ELF-1 (cell line): Measurements from ENCODE around the gene ANKRD40CL.
"Not testable (repeated sequence)": the region's sequence is repeated elsewhere in the genome, so short reads cannot be mapped to it uniquely, and the experiment has no call there.

Source experiments
- DNase-seq: peaks from one replicate; pipeline ENCODE4 v3.0.0-alpha.2; 2016; ENCODE audit warnings: low read depth, low spot score

Gene ANKRD40CL

DNA sequence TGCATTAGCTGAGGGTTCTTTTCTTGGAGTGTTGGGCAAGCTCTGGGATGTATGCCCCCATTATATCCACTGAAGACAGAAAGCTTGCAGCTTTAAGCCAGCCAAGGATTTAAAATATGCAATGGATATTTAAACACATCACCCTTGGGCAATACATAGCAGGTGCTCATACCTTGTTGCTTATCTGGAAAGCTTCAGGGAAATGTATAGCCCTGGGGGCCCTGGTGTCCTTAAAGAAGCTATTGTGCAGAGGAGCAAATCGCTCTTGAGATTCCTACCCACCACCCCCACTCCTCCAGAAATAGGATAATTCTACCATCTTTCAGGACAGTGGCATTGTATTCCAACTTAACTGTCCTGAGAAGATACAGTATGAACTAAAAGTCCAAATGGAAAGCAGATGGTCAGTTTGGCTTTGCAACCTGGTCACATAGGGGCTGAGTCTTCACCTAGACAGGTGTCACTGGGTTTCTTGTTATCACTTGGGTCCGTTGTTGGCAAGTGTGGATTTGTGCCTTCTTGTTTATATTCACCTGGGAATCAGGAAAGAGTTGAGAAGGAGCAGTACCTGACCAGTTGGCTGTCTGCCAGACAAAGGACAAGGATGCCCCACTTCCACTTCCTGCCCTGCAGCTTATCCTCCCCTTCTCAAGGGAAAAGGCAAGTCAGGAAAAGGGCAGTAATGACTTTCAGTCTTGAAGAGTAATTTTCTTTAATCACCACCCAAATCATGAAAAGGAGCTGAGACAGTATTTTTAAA, 3.4 kb downstream of the ANKRD40CL start:
- peak; percentile 19 for DNase-seq

GRCh38 chr17:50762177-50762576, 5.1 kb downstream of the ANKRD40CL start:
- DNase-seq, result no peak

DNA sequence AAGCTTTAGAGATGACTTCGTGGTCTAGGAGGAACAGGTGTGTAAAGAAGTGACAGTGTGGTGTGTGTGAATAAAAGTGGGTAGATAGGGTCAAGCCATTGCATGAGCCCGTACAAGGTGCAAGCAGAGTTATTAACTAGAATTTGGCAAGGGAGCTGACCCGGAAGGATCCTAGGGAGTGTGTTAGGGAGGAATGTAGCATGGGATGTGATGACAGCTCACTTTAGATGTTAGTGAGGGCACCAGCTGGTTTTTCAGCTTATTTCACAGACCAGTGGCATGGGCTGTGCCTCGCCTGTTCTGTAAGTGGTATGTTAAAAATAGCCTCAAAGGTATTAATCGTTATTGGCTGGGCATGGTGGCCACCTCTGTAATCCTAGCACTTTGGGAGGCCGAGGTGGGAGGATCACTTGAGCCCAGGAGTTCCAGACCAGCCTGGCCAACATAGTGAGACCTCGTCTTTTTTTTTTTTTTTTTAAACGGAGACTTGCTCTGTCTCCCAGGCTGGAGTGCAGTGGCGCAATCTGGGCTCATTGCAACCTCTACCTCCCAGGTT, 8.3 kb downstream of the ANKRD40CL start:
- no peak for DNase-seq

DNA sequence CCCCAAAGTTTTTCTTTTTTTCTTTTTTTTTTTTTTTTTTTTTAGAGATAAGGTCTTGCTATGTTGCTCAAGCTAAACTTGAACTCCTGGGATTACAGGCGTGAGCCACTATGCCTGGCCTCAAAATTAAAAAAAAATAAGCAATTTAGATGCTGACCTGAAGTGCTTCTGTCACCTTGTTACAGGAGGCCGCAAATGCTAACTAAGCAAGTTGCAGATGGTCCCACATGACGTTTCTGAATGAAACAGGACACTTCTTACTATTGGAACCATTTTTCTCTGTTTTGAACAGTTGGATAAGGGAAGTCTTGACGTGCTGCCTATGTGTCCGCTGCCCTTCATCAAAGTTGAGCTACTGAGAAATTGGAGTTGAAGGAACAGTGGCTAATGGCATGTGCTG, 8.8 kb downstream of the ANKRD40CL start:
- no peak for DNase-seq

GRCh38 chr17:50754521-50754920, 12.8 kb downstream of the ANKRD40CL start:
- DNase-seq, result no peak

DNA sequence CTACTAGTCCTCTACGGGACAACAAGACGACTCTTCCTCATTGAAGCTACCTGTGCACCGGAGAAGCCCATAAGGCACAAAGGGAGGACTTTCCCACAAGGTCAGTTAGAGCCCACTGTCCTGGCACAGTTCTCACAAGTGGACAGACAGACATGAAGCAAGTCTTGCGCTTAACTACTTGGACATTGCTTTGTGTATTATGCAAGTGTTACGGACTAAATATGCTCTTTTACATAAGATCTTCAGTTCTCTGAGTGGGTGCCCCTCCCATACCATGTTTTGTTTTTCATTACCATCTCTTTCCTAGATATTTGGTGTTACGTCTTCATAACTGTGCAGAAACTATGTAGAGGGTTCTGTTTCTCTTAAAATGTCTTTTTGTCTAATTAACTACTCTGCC, 18.1 kb downstream of the ANKRD40CL start:
- DNase-seq, result no peak

GRCh38 chr17:50745631-50746030, 21.7 kb downstream of the ANKRD40CL start:
- no peak for DNase-seq

DNA sequence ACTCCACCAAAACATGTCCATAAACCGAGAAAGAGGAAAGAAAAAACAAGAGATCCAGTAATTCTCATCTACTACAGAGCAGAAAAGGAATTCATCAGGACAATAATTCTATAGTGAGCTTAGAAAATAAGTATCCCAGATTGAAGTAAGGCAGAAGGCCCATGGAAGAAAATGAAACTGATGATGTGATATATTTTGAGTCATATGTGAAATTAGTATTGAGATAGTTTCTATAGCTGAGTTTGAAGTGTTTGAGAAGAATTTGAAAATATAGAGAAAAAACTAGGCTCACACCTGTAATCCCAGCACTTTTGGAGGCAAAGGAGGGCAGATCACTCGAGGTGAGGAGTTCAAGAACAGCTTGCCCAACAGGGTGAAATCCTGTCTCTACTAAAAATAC, 28.2 kb downstream of the ANKRD40CL start:
- DNase-seq, result no peak

- DNase-seq, result no peak
Measured at GRCh38 chr17:50737118-50737698, 30.1 kb downstream of the ANKRD40CL start.

GRCh38 chr17:50735287-50735686, 32.0 kb downstream of the ANKRD40CL start:
- no peak for DNase-seq

- no peak for DNase-seq
Measured at GRCh38 chr17:50731575-50732460, 35.5 kb downstream of the ANKRD40CL start.

DNA sequence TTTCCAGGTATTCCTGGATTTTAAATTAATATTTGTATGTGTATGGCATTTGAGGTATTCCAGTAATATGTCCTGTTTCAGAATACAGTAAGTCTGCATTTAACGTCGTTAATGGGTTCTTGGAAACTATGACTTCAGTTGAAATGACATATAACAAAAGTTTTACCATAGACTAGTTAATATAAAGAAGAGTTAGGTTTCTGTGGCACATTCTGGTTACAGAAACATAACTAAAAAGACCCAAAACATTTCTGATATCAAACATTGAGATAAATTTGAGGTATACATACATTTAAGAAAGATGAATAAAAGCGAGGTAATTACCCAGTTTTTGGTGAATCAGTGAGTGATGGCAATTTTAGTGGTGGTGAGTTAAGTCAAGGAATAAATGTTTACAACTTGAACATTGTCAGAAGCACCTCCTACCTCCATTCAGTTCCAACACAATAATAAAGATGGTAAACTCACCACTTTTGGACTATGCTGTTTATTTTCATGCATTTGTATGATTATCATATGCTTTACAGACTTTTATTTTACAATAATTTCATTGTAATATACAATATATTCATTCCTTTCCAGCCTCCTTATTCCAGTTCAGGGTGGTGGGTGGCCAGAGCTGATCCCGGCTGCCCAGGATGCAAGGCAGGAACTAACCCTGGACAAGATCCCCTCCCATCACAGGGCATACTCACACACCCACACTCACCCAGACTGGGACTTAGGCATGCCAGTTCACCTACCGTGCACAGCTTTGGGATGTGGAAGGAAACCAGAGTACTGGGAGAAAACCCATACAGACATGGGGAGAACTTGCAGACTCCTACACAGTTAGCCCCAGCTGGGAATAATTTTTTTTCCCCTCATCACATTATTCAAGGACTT, 38.2 kb downstream of the ANKRD40CL start:
- no peak for DNase-seq

- no peak for DNase-seq
Measured at GRCh38 chr17:50728112-50728429, 39.2 kb downstream of the ANKRD40CL start.

GRCh38 chr17:50725769-50726655, 41.3 kb downstream of the ANKRD40CL start:
- DNase-seq, result no peak

DNA sequence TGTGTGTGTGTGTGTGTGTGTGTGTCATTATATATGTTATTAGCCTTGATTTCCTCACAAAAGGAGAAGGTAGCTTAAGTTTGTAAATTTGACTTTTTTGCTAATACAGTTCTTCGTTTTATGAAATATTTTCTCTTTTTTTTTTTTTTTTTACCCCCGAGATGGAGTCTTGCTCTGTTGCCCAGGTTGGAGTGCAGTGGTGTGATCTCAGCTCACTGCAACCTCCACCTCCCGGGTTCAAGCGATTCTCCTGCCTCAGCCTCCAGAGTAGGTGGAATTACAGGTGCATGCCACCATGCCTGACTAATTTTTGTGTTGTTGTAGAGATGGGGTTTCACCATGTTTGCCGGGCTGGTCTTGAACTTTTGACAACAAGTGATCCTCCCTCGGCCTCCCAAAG, 42.7 kb downstream of the ANKRD40CL start:
- not testable (repeated sequence) for DNase-seq

- no peak for DNase-seq
Measured at GRCh38 chr17:50722746-50723145, 44.6 kb downstream of the ANKRD40CL start.

DNA sequence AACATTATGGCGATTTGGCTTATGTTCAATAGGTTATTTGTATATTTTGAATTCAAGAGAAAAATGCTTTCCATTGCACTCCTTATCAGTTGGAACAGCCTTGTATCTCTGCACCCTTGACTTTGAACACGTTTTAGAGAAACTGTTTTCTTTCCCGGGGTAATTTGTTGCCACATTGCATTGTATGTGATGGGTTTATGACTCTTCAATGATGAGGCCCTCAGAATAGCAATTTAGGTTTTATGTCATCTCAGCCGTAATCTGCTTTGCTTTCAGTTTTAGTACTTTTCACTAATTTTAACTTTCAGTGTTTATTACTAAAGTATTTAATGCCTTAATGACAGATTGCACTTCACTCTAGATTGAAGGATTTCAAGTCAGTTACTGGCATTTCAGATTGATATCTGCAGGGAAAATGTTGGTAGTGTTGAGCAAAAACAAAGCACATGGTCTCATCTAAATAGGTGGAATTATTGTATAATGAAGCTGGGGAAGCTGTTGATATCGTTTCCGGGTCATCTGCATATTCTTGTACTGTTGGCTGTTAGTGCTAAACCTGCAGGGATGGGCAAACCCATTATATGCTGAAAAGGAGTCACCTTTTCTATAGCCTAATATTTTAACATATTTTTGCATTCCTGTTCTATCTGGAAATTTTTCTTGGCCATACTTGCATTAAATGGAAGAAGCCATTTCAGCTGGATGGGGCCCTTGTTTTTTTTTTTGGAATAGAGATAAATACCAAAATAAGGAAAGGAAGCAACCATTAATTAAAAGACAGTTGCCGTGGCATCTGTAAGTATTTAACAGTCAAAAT, 45.9 kb downstream of the ANKRD40CL start:
- DNase-seq, result no peak

DNA sequence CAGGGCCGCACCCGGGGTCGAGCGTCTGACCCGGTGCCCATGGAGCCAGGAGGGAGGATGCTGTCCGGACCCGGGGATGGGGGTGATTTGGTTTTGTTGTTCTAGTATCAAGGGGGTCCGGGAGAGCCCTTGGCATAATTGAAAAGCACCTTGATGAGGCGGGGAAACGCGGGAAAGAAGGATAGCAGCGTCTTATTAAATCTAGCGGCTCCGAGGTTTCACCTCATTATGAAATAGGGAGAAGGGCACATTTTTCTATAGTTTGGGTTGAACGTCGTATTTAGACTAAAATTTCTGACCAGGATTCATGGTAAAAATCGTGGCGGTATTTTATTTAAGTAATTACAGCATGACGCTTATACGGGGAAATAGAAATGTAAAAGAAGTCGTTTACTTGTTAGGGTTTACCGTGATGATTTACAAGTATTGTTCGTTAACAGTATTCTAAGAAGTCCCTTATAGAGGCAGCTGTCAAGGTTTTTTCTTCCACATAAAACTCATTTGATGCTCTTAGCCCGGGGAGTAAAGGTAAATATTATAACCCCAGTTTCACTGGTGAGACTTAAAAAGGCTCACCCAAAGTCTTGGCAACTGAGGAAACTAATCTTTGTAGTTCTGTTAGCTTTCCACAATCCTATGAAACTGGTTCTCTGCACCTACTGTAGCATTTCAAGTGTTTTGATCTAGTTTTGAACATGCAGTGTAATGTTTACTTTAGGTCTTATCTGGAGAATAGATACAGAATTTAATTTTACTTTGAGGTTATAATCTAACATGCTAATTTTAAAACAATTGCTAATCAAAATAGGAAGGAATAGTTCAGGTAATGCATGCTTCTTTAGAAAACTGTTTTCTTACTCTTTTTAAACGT, 47.2 kb downstream of the ANKRD40CL start:
- no peak for DNase-seq
